GM19324 (cell line): Measurements from ENCODE around the gene C1QL4.
A peak's percentile ranks its signal among the peaks of the same experiment; 100 is the strongest.
"Not testable (repeated sequence)": the region's sequence is repeated elsewhere in the genome, so short reads cannot be mapped to it uniquely, and the experiment has no call there.

Source experiments
- ATAC-seq: cut with Tn5 transposase; IDR thresholded peaks from one replicate; pipeline ENCODE4 v1.9.1; 2021; ENCODE audit warnings: mild to moderate bottlenecking, moderate library complexity; ENCODE audit not compliant: unreplicated experiment, low FRiP score

Gene C1QL4

DNA sequence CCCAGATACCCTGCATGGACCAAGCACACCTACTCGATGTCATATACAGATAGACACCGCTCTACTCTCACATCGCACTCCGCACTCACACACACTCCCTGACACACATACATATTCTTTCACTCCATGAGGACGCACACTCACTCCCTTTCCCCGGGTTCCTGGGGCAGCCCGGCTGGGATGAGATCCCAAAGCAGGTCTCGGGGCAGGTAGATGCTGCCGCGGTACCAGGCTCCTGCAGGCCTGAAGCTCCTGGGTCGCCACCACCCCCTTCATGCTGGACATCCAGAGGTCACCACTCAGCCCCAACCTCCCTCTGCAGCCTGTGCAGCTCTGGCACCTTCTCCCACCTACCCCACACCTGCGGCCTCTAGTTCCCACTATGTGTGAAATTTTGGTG, 2.3 kb downstream of the C1QL4 start:
- ATAC-seq = no peak

DNA sequence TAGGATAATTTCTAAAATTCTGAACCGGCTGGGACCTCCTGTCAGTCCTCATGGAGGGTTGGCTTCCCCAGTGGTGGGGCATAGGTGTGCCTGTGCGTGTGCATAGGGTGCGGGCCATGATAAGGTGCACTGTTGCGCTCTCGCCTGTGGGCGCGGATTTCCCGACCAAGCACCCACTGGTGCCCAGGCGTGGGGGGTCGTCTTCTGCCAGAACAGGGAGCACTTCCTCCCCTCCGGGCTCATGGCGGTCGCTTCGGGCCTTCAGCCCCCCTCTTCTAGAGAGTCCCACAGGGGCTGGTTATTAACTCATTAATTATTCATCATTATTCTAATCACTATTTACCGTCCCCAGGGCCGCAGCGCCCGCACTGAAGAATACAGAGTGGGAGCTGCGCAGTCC, 2.8 kb downstream of the C1QL4 start:
- ATAC-seq = no peak

DNA sequence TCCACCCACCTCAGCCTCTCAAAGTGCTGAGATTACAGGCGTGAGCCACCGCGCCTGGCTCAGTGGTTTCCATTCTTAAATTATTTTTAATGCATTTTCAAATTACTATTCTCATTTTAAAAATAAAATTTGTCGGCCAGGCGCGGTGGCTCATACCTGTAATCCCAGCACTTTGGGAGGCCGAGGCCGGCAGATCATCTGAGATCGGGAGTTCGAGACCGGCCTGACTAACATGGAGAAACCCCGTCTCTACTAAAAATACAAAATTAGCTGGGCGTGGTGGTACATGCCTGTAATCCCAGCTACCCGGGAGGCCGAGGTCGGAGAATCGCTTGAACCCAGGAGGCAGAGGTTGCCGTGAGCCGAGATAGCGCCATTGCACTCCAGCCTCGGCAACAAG, 3.2 kb downstream of the C1QL4 start:
- not testable (repeated sequence) for ATAC-seq

DNA sequence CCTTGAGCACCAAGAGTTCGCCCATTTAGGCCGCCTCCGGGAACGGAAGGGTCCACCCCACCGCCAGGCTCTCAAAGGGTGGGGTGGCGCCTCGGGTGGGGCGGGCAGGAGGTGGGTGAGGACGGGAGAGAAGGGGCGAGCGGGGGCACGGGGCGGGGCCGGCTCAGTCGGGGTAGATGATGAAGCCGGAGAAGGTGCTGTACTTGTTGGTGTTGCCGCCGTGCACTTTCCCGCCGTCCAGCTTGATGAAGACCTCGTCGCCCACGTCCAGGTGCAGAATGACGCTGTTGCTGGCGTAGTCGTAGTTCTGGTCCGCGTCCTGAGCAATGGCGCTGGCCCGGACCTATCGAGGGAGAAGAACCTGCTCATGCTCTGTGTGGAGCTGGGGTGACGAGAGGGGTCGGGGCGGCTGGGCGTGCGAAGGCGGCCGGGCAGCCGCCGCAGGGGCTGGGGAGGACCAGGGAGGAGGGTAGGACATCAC, 4.1 kb downstream of the C1QL4 start:
- ATAC-seq = no peak

DNA sequence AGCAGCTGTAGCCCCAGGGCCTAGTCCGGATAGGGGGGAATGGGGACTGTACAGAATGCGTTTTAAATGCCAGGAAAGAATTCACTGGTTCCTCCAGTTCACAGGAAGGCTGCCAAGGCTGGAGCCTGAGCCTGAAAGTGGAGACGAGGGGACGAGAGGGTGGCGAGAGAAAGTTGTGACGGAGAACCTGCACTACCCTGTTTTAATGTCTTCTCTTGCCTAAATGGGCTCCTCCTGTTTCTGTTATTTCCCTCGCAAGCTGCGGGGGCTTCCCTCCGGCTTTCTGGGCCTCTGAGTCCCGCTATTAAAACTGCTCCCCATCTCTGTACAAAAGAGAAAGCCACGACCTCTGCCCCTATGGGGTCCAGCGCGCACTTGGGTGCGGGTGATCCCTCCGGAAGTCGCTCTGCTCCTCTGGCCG, 4.5 kb downstream of the C1QL4 start:
- no peak for ATAC-seq

DNA sequence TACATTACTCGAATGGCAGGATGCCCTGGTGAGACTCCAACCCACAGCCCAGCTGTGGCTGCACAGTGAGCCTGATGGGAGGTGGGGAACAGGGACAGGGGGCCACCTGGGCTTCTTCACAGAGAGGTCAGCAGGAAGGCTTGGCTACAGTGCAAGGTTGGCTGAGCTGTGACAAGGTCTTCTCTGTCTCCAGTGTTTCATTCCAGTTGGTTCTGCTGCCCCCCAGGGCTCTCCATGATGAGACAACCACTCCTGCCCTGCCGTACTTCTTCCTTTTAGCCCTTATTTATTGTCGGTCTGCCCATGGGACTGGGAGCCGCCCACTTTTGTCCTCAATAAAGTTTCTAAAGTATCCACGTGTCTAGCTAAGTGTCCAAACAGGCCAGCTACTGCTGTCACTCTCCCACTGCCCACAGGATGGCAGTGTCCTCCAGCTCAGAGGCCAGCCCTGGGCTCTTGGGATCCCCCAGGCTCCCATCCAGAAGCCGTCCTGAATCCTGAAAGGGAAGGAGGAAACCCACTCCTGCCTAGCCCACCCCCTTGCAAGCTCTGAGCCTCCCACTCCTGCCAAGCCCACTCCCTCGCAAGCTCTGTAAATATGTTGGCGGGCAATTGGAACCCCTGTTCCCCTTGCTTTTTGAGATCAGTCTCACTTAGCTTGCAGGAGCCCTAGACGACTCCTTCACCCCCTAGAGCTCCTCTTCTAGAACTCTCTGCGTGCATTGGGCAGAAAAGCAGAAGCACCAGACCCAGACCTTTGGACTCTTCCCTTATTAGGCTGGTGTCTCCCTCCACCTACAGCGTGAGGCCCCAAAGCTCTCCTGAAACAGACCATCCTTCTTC, 5.4 kb downstream of the C1QL4 start:
- ATAC-seq = no peak

DNA sequence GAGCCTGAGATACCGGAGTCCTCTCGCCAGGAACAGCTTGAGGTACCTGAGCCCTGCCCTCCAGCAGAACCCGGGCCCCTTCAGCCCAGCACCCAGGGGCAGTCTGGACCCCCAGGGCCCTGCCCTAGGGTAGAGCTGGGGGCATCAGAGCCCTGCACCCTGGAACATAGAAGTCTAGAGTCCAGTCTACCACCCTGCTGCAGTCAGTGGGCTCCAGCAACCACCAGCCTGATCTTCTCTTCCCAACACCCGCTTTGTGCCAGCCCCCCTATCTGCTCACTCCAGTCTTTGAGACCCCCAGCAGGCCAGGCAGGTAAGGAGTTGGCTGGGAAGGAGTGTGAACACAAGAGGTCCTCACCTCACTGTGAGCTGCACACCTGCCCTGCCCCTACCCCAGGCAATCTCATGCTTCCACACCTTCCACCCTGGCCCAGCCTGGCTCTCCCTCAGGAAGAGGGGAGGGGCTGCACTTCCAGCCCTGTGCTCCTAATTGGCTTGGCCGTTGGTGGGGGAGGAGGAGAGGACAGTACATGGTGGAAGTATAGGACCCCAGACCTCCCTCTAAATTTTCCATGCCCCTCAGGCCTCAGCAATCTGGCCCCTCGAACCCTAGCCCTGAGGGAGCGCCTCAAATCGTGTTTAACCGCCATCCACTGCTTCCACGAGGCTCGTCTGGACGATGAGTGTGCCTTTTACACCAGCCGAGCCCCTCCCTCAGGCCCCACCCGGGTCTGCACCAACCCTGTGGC, 6.2 kb downstream of the C1QL4 start:
- ATAC-seq = no peak

DNA sequence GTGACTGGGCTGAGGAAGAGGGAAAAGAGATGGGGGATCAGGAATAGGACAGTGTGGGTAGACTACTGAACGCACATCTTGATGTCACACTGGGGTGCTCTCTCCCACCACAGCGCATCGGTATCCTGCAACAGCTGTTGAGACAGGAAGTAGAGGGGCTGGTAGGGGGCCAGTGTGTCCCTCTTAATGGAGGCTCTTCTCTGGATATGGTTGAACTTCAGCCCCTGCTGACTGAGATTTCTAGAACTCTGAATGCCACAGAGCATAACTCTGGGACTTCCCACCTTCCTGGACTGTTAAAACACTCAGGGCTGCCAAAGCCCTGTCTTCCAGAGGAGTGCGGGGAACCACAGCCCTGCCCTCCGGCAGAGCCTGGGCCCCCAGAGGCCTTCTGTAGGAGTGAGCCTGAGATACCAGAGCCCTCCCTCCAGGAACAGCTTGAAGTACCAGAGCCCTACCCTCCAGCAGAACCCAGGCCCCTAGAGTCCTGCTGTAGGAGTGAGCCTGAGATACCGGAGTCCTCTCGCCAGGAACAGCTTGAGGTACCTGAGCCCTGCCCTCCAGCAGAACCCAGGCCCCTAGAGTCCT, 6.9 kb downstream of the C1QL4 start:
- no peak for ATAC-seq

DNA sequence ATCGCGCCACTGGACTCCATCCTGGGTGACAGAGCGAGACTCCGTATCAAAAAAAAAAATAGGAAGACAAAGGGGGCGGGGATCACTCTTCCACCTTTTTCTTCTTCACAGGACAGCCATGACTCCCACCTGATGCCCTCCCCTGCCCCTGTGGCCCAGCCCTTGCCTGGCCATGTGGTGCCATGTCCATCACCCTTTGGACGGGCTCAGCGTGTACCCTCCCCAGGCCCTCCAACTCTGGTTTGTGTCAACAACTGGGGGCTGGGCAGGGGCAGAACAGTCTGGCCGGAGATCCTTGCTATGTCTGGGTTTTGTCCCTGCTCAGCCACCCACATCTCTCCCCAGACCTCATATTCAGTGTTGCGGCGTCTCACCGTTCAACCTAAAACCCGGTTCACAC, 8.2 kb downstream of the C1QL4 start:
- no peak for ATAC-seq

DNA sequence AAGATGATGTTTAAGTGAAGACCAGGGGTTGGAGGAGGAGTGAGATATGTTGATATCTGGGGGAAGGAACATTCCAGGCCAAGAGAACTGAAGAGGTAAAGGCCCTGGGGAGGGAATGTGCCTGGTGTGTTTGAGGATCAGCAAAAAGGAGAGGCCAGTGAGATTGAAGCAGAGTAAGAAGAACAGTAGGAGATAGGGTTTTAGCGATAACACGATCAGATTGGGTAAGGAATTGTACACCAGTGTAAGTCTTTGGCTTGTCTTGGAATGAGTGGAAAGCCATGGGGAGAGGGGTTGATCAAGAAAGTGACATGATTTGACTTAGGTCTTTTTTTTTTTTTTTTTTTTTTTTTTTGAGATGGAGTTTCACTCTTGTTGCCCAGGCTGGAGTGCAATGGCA, 9.1 kb downstream of the C1QL4 start:
- no peak for ATAC-seq

DNA sequence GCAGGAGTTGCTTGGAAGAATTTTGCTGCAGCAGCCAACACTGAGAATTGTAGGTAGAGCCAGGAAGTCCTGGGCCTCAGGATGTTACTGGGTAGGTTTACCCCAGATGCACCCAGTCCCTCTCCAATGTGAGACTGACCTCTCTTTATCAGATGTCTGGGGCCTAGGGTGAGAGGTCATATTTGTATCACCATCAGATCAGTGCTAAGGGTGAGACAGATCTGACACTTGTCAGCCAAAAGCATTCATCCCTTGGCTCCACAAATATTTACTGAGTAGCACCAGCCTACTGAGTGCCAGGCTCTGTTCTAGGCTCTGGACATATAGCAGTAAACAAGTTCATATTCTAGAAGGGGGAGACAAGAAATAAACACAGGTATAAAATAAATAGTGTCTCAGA, 9.6 kb downstream of the C1QL4 start:
- no peak for ATAC-seq

DNA sequence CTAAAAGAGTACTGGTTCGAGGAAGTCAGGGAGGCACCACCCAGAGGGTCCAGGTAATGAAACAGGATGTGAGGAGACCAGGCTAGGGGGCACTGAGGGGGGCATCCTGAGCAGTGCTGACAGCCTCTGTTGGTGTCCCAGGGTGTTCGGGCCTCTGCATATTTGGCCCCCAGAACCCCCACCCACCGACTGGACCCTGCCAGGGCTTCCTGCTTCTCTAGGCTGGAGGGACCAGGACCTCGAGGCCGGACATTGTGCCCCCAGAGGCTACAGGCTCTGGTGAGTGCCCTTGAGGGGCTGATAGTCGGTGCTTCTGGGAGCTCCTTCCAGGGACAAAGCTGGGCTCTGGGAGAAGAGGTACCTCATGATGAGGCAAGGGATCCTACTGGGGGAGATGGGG, 11.4 kb downstream of the C1QL4 start:
- no peak for ATAC-seq

DNA sequence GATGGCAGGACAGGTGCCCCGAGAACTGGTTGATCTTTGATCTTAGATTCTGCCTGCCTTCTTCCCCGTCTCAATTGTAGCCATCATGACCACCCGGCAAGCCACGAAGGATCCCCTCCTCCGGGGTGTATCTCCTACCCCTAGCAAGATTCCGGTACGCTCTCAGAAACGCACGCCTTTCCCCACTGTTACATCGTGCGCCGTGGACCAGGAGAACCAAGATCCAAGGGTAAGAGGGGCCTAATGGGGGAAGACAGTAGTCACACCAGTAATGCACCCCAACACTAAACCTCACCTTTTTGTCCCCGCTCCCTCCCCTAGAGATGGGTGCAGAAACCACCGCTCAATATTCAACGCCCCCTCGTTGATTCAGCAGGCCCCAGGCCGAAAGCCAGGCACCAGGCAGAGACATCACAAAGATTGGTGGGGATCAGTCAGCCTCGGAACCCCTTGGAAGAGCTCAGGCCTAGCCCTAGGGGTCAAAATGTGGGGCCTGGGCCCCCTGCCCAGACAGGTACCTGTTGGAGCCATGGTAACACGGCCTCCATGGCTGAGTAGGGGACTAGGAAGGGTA, 13.4 kb downstream of the C1QL4 start:
- no peak for ATAC-seq

DNA sequence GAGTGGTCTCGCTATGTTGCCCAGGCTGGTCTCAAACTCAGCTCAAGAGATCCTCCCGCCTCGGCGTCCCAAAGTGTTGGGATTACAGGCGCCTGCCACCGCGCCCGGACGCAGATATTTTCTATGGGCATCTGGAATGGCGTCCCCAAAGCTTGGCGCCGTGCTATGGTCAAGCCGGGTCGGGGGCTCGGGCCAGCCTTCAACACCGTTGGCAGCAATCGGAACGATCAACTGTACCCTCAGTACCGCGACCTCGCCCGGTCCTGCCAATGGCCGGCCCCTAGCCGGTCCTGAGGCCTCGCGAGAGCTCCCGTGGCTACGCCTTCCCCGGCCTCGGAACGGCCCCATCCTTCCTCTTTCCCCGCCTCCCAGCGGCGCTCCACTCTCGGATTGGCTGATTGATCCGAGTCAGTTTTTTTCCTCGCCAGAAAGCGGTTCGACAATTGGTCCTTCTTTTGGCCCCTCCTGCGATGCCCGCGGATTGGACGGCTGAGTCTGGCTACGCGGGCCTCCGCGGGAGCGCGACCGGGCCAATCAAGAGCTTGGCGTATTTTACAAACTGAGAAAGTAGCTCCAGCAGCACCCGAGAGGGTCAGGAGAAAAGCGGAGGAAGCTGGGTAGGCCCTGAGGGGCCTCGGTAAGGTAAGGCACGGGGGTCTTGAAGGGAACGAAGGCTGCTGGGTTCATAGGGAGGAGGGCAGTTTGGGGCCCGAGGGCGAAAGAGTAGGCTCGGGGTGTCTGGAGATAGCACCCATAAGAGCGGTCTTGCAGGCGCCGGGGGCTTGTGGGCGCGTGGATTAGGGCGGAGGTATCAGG, 14.1 kb downstream of the C1QL4 start, which contains the start of gene TROAP:
Gene TROAP, plus strand, starts transcription at position 548 of the 816 bp plus-strand sequence. CDS start 354 bp downstream, outside the sequence.
- peak; percentile 98 for ATAC-seq

DNA sequence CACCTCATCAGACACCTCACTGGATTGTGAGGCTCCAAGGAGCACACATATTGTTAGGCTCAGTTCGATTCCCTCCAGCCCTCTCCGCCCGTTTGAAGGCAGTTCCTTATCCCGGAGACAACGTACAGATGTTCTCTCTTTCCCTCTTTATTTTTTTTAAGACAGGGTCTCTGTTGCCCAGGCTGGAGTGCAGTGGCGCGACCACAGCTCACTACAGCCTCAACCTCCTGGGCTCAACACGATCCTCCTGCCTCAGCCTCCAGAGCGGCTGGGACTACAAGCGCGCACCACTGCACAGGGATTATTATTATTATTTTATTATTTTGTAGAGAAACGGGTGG, 14.7 kb downstream of the C1QL4 start:
- no peak for ATAC-seq

DNA sequence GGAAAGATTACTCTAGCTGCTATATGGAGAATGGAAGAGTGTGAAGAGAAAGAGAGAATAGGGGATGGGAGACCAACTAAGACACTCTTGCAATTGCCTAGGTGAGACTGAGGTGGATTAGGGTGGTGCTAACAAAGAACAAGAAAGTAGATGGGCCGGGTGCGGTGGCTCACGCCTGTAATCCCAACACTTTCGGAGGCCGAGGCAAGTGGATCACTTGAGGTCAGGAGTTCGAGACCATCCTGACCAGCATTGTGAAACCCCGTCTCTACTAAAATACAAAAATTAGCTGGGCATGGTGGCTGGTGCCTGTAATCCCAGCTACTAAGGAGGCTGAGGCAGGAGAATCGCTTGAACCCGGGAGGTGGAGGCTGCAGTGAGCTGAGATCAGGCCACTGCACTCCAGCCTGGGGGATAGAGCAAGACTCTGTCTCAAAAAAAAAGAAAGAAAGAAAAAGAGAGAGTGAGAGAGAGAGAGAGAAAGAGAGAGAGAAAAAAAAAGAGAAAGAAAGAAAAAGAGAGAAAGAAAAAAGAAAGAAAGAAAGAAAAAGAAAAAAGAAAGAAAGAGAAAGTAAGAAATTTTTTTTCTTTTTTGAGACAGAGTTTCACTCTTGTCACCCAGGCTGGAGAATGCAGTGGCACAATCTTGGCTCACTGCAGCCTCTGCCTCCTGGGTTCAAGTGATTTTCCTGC, 16.4 kb downstream of the C1QL4 start:
- ATAC-seq = not testable (repeated sequence)

DNA sequence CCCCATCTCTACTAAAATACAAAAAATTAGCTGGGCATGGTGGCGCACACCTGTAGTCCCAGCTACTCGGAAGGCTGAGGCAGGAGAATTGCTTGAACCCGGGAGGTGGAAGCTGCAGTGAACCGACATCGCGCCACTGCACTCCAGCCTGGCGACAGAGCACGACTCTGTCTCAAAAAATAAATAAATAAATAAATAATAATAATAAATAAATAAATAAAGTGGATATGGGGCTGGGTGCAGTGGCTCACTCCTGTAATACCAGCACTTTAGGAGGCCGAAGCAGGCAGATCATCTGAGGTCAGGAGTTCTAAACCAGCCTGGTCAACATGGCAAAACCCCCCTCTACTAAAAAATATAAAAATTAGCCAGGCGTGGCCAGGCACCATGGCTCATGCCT, 19.9 kb downstream of the C1QL4 start:
- not testable (repeated sequence) for ATAC-seq

DNA sequence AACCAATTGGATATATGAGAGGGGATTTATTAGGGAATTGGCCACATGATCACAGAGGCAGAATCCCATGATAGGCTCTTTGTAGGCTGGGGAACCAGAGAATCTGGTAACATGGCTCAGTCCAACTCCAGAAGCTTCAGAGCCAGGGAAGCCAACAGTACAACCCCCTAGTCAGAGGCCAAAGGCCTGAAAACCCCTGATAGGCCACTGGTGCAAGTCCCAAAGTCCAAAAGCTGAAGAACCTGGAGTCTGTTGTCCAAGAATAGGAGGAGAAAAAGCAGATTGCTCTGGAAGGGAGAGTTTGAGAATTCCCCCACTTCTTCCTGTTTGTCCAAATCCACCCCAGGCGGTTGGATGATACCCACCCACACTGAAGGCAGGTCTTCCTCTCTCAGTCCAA, 22.2 kb downstream of the C1QL4 start:
- no peak for ATAC-seq

DNA sequence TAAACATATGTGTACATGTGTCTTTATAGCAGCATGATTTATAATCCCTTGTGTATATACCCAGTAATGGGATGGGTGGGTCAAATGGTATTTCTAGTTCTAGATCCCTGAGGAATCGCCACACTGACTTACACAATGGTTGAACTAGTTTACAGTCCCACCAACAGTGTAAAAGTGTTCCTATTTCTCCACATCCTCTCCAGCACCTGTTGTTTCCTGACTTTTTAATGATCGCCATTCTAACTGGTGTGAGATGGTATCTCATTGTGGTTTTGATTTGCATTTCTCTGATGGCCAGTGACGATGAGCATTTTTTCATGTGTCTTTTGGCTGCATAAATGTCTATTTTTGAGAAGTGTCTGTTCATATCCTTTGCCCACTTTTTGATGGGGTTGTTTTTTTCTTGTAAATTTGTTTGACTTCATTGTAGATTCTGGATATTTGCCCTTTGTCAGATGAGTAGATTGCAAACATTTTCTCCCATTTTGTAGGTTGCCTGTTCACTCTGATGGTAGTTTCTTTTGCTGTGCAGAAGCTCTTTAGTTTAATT, 26.5 kb downstream of the C1QL4 start:
- ATAC-seq = not testable (repeated sequence)
